Neural progenitor cell (in vitro differentiated cells): Measurements from ENCODE around the gene AKAP8. TPM values are rescaled to one million over a fixed set of nuclear protein-coding genes. Genes with fewer than 3 reads are reported as not detected.
A peak's percentile ranks its signal among the peaks of the same experiment; 100 is the strongest.

Source experiments
- DNase-seq: peaks from one replicate; pipeline ENCODE4 v3.0.0-alpha.2; 2016; ENCODE audit warnings: low spot score
- H2AFZ ChIP-seq: fragments of 200-600 bp; sonication (generic); replicated peaks from 2 replicates; pipeline ENCODE4 v1.6.1; 2016; ENCODE audit warnings: antibody characterized with exemption
- H3F3A ChIP-seq: fragments of 200-600 bp; sonication (generic); 2 replicates; pipeline ENCODE4 v1.6.1; 2016; ENCODE audit warnings: antibody characterized with exemption, low read depth
- H3K27ac ChIP-seq: fragments of 200-600 bp; sonication (generic); 2 replicates; pipeline ENCODE4 v1.5.1; 2016; ENCODE audit warnings: mild to moderate bottlenecking
- H3K27me3 ChIP-seq: fragments of 200-600 bp; sonication (generic); 2 replicates; pipeline ENCODE4 v1.6.1; 2016; ENCODE audit warnings: mild to moderate bottlenecking, moderate library complexity
- H3K36me3 ChIP-seq: fragments of 200-600 bp; sonication (generic); 2 replicates; pipeline ENCODE4 v1.5.1; 2016
- H3K4me1 ChIP-seq: fragments of 200-600 bp; sonication (generic); 2 replicates; pipeline ENCODE4 v1.6.1; 2016; ENCODE audit warnings: mixed run types
- H3K4me2 ChIP-seq: fragments of 200-600 bp; sonication (generic); 2 replicates; pipeline ENCODE4 v1.6.1; 2016
- H3K4me3 ChIP-seq: fragments of 200-600 bp; sonication (generic); 2 replicates; pipeline ENCODE4 v1.5.1; 2016
- H3K79me2 ChIP-seq: fragments of 200-600 bp; sonication (generic); 2 replicates; pipeline ENCODE4 v1.6.1; 2016; ENCODE audit warnings: low read depth
- H3K9ac ChIP-seq: fragments of 200-600 bp; sonication (generic); 2 replicates; pipeline ENCODE4 v1.6.1; 2016
- H3K9me3 ChIP-seq: fragments of 200-600 bp; sonication (generic); 2 replicates; pipeline ENCODE4 v1.5.1; 2016; ENCODE audit warnings: low read depth
- H4K20me1 ChIP-seq: fragments of 200-600 bp; sonication (generic); 2 replicates; pipeline ENCODE4 v1.6.1; 2016; ENCODE audit warnings: low read depth
- H3K27ac Mint-ChIP-seq: 3 replicates; pipeline ENCODE4 v1.8.0; 2021; ENCODE audit warnings: mixed read lengths
- H3K27me3 Mint-ChIP-seq: 2 replicates; pipeline ENCODE4 v1.8.0; 2022; ENCODE audit warnings: low read depth, mild to moderate bottlenecking, inconsistent platforms, moderate library complexity, mixed read lengths; ENCODE audit not compliant: insufficient read depth
- H3K36me3 Mint-ChIP-seq: 3 replicates; pipeline ENCODE4 v1.8.0; 2021; ENCODE audit warnings: mixed read lengths
- H3K4me1 Mint-ChIP-seq: 3 replicates; pipeline ENCODE4 v1.8.0; 2021; ENCODE audit warnings: mixed read lengths
- H3K4me3 Mint-ChIP-seq: 3 replicates; pipeline ENCODE4 v1.8.0; 2021; ENCODE audit warnings: mild to moderate bottlenecking, moderate library complexity, mixed read lengths
- H3K9me3 Mint-ChIP-seq: 3 replicates; pipeline ENCODE4 v1.8.0; 2020; ENCODE audit warnings: mixed read lengths
- CTCF ChIP-seq: fragments of 200-600 bp; sonication (generic); IDR thresholded peaks from 2 replicates; pipeline ENCODE4 v1.5.1; 2017; ENCODE audit warnings: antibody characterized with exemption, mild to moderate bottlenecking
- EZH2 ChIP-seq: fragments of 200-600 bp; sonication (generic); IDR thresholded peaks from 2 replicates; pipeline ENCODE4 v1.6.1; 2017; ENCODE audit warnings: antibody characterized with exemption, mild to moderate bottlenecking, moderate library complexity
- EZH2phosphoT487 ChIP-seq: fragments of 200-600 bp; sonication (generic); IDR thresholded peaks from 2 replicates; pipeline ENCODE4 v1.6.1; 2017; ENCODE audit warnings: antibody characterized with exemption
- total RNA-seq: library from RNA; depleted of rRNA; stranded (reverse); fragments of >200 nt; gene quantifications from 2 replicates; pipeline ENCODE4 v1.2.3, GENCODE V29; 2015; ENCODE audit warnings: low replicate concordance

The AKAP8 gene
- total RNA-seq, 1 donor from 2014 or later = 20.1 TPM

DNA sequence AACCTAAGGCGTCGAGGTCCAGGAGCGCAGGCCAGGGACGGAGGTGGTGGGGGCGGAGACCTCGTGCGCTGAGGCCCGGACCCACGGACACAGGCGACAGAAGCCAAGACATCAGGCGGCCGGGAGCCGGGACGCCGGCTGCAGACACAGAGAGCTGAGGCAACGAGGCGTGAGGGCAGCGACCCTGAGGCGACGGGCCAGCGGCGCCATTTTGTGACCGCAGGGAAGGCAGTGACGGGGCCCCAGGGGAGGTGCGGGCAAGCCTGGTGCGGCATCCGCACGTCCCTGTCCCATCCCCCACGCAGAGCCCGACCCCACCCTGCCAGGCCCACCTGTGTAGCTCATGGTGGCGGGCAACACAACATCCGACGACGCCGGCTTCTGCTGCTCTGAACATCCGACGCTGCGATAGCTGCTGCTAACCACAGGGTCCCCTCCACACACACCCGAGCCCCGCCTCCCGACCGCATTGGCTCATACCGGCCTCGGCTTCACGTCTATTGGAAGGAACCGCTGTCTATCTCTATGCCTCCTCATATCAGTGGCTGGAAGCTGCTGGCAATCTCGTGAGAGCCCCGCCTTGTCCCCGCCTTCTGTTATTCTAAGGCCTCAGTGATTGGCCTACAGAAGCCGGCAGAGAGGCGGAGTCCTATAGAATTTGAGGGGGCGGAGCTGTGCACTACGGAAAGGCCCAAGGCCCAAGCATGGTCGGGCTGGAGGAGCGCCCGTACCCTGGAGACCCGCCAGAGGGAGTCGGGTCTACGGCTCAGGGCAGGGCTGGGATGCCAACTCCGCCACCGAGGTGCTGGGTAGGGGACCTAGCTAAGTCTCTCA lies 39.2 kb upstream of the AKAP8 start, which contains the start of gene AKAP8L:
Gene AKAP8L (minus strand): TSS at position 410 of the 834 bp plus-strand sequence. CDS start 65 bp downstream, at position 345.
- H3K4me1 Mint-ChIP-seq = peaks cover 23% of the 10 kb centered on the region
- Histone ChIP-seq H2AFZ (no peak within 1 kb of the TSS), H4K20me1 (peaks cover 41% of the 10 kb centered on the region), H3K36me3 (peaks cover 5% of the 10 kb centered on the region), H3F3A (peaks cover 16% of the 10 kb centered on the region), H3K79me2 (peaks cover 50% of the 10 kb centered on the region), H3K4me2 (peak within 1 kb of the TSS; percentile 98), H3K27ac (no peak within 1 kb of the TSS), H3K4me3 (peak within 1 kb of the TSS; percentile 94), H3K9ac (peak within 1 kb of the TSS; percentile 94), H3K9me3 (no peaks in the 10 kb centered on the region), H3K4me1 (peaks cover 10% of the 10 kb centered on the region), H3K27me3 (no peaks in the 10 kb centered on the region)
- peak within 1 kb of the TSS; percentile 100 for H3K4me3 Mint-ChIP-seq
- H3K36me3 Mint-ChIP-seq = peaks cover 29% of the 10 kb centered on the region
- H3K9me3 Mint-ChIP-seq = peaks cover 7% of the 10 kb centered on the region
- H3K27ac Mint-ChIP-seq = peak within 1 kb of the TSS; percentile 99
- peak; percentile 99 for DNase-seq
- TF ChIP-seq CTCF = peak; percentile 76
- no peak for TF ChIP-seq EZH2
- H3K27me3 Mint-ChIP-seq = peaks cover 7% of the 10 kb centered on the region

GRCh38 chr19:15418231-15418578 lies 38.6 kb upstream of the AKAP8 start:
- peak overlapping the region; percentile 94 for H3K9ac ChIP-seq
- no peaks in the 10 kb centered on the region for H3K36me3 ChIP-seq
- peak; percentile 39 for DNase-seq
- H3K4me1 ChIP-seq = peaks cover 16% of the 10 kb centered on the region
- H3K4me3 ChIP-seq = peak overlapping the region; percentile 94
- H4K20me1 ChIP-seq = peaks cover 47% of the 10 kb centered on the region
- H2AFZ ChIP-seq = no peak overlapping the region
- peak overlapping the region; percentile 98 for H3K4me2 ChIP-seq
- TF ChIP-seq EZH2phosphoT487 (no peak), CTCF (no peak), EZH2 (no peak)
- Mint-ChIP-seq H3K4me3 (peak overlapping the region; percentile 100), H3K27ac (peak overlapping the region; percentile 51), H3K27me3 (peaks cover 7% of the 10 kb centered on the region), H3K4me1 (peaks cover 25% of the 10 kb centered on the region), H3K9me3 (peaks cover 3% of the 10 kb centered on the region), H3K36me3 (peaks cover 26% of the 10 kb centered on the region)
- H3F3A ChIP-seq = peaks cover 16% of the 10 kb centered on the region
- H3K9me3 ChIP-seq = no peaks in the 10 kb centered on the region
- no peak overlapping the region for H3K27ac ChIP-seq
- H3K79me2 ChIP-seq = peaks cover 56% of the 10 kb centered on the region
- no peaks in the 10 kb centered on the region for H3K27me3 ChIP-seq

DNA sequence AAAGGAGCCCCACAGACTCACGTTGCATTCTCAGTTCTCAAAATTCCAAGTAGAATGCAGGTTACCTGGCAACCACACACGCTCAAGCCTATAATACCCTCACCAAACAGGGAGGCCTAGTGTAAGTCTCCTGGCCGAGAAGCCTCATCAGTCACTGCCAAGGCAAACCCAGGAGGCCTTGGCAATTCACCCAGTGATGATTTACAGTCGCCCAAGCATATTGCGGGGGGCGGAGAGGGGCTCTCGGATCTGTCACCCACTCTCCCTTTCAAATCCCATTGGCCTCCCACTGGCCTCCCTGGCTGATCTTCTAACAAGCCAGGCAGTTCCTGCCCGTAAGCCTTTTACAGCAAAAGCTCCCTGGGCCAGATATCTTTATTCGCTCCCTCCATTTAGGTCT lies 38.1 kb upstream of the AKAP8 start:
- no peak for DNase-seq
- peak overlapping the region; percentile 94 for H3K9ac ChIP-seq
- H4K20me1 ChIP-seq = peaks cover 52% of the 10 kb centered on the region
- peaks cover 16% of the 10 kb centered on the region for H3F3A ChIP-seq
- H3K36me3 Mint-ChIP-seq = peaks cover 24% of the 10 kb centered on the region
- H3K79me2 ChIP-seq = peaks cover 61% of the 10 kb centered on the region
- peaks cover 3% of the 10 kb centered on the region for H3K9me3 Mint-ChIP-seq
- H3K27ac Mint-ChIP-seq = peak overlapping the region; percentile 51
- peaks cover 7% of the 10 kb centered on the region for H3K27me3 Mint-ChIP-seq
- H2AFZ ChIP-seq = no peak overlapping the region
- TF ChIP-seq EZH2 (no peak), CTCF (no peak), EZH2phosphoT487 (no peak)
- peaks cover 21% of the 10 kb centered on the region for H3K4me1 ChIP-seq
- H3K4me3 ChIP-seq = peak overlapping the region; percentile 94
- H3K4me1 Mint-ChIP-seq = peaks cover 30% of the 10 kb centered on the region
- H3K27me3 ChIP-seq = no peaks in the 10 kb centered on the region
- no peak overlapping the region for H3K27ac ChIP-seq
- H3K4me2 ChIP-seq = peak overlapping the region; percentile 98
- H3K9me3 ChIP-seq = no peaks in the 10 kb centered on the region
- no peaks in the 10 kb centered on the region for H3K36me3 ChIP-seq
- peak overlapping the region; percentile 100 for H3K4me3 Mint-ChIP-seq
